ENCODE results near the gene ZNF484.
"Not testable (repeated sequence)": the region's sequence is repeated elsewhere in the genome, so short reads cannot be mapped to it uniquely, and the experiment has no call there.

DNA sequence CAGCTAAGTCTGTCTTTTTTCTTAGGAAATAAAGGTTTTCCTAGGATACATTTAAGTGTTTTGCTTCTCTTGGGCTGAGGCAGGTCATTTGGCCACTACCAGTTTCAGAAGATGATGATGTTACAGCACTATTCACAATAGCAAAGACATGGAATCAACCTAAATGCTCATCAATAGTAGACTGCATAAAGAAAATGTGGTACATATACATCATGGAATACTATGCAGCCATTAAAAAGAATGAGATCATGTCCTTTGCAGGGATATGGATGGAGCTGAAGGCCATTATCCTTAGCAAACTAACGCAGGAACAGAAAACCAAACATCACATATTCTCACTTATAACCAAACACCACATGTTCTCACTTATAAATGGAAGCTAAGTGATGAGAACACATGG is 39.4 kb downstream of the ZNF484 start:
- TF ChIP-seq, protein P1, sequence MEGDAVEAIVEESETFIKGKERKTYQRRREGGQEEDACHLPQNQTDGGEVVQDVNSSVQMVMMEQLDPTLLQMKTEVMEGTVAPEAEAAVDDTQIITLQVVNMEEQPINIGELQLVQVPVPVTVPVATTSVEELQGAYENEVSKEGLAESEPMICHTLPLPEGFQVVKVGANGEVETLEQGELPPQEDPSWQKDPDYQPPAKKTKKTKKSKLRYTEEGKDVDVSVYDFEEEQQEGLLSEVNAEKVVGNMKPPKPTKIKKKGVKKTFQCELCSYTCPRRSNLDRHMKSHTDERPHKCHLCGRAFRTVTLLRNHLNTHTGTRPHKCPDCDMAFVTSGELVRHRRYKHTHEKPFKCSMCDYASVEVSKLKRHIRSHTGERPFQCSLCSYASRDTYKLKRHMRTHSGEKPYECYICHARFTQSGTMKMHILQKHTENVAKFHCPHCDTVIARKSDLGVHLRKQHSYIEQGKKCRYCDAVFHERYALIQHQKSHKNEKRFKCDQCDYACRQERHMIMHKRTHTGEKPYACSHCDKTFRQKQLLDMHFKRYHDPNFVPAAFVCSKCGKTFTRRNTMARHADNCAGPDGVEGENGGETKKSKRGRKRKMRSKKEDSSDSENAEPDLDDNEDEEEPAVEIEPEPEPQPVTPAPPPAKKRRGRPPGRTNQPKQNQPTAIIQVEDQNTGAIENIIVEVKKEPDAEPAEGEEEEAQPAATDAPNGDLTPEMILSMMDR (IDR thresholded peaks at IDR 0.05): not testable (repeated sequence)
- not testable (repeated sequence) for TF ChIP-seq POLR2A (IDR thresholded peaks at IDR 0.05)
